Liver (tissue), 9 donors: ENCODE results near the gene QRICH1. TPM values are rescaled to one million over a fixed set of nuclear protein-coding genes. Genes with fewer than 3 reads are reported as not detected.

ENCODE experiments used
- DNase-seq: peaks from one replicate; pipeline ENCODE4 v3.0.0-alpha.2; 2017; ENCODE audit warnings: low spot score
- H3K27ac ChIP-seq, 2 donors: one replicate each; pipeline ENCODE4 v1.7.0; 2013; ENCODE audit warnings: inconsistent platforms in 2 of 2, low read length in 2 of 2, control low read depth in 1 of 2, low read depth in 1 of 2, mild to moderate bottlenecking in 1 of 2
- H3K27me3 ChIP-seq, 4 donors: one replicate each; pipeline versions ENCODE4 v1.6.1 to v1.7.0; 2013; ENCODE audit warnings: low read length in 3 of 4, inconsistent platforms in 1 of 4, mild to moderate bottlenecking in 1 of 4, moderate library complexity in 1 of 4; ENCODE audit not compliant: control insufficient read depth in 4 of 4, insufficient read depth in 4 of 4
- H3K36me3 ChIP-seq, 4 donors: one replicate each; pipeline versions ENCODE4 v1.6.1 to v1.7.0; 2013; ENCODE audit warnings: low read length in 3 of 4, mild to moderate bottlenecking in 3 of 4, low read depth in 1 of 4, moderate library complexity in 1 of 4; ENCODE audit not compliant: control insufficient read depth in 4 of 4, insufficient read depth in 3 of 4
- H3K4me1 ChIP-seq, 4 donors: one replicate each; pipeline versions ENCODE4 v1.6.1 to v1.7.0; 2013; ENCODE audit warnings: low read length in 3 of 4, mild to moderate bottlenecking in 3 of 4, moderate library complexity in 1 of 4; ENCODE audit not compliant: control insufficient read depth in 4 of 4, insufficient read depth in 4 of 4
- H3K4me3 ChIP-seq, 3 donors: one replicate each; pipeline versions ENCODE4 v1.6.1 to v1.7.0; 2013; ENCODE audit warnings: low read length in 3 of 3, control low read depth in 1 of 3, low read depth in 1 of 3, mild to moderate bottlenecking in 1 of 3
- H3K9ac ChIP-seq, 2 donors: one replicate each; pipeline ENCODE4 v1.7.0; 2013; ENCODE audit warnings: low read length in 2 of 2, mild to moderate bottlenecking in 2 of 2, moderate library complexity in 2 of 2, control low read depth in 1 of 2, low read depth in 1 of 2
- H3K9me3 ChIP-seq, 4 donors: one replicate each; pipeline versions ENCODE4 v1.6.1 to v1.7.0; 2013; ENCODE audit warnings: low read length in 3 of 4; ENCODE audit not compliant: control insufficient read depth in 4 of 4
- EGR1 ChIP-seq, 2 donors: IDR thresholded peaks; 2 replicates each; pipeline ENCODE4 v1.6.1; 2016 to 2018; ENCODE audit warnings: antibody characterized with exemption in 2 of 2, low read depth in 2 of 2
- FOXA1 ChIP-seq: IDR thresholded peaks from 2 replicates; pipeline ENCODE4 v1.6.1; 2016; ENCODE audit warnings: antibody characterized with exemption
- FOXA2 ChIP-seq: IDR thresholded peaks from 2 replicates; pipeline ENCODE4 v1.6.1; 2016; ENCODE audit warnings: antibody characterized with exemption
- GABPA ChIP-seq, 2 donors: IDR thresholded peaks in 1 of 2; conservative IDR thresholded peaks in 1 of 2; 2 replicates each; pipeline ENCODE4 v1.6.1; 2016; ENCODE audit warnings: antibody characterized with exemption in 2 of 2, mild to moderate bottlenecking in 1 of 2, moderate library complexity in 1 of 2
- HNF4A ChIP-seq, 2 donors: conservative IDR thresholded peaks; 2 replicates each; pipeline ENCODE4 v1.6.1; 2016; ENCODE audit warnings: antibody characterized with exemption in 2 of 2, mild to moderate bottlenecking in 2 of 2
- HNF4G ChIP-seq: IDR thresholded peaks from 2 replicates; pipeline ENCODE4 v1.6.1; 2016; ENCODE audit warnings: antibody characterized with exemption
- JUND ChIP-seq, 2 donors: IDR thresholded peaks; 2 replicates each; pipeline ENCODE4 v1.6.1; 2016; ENCODE audit warnings: antibody characterized with exemption in 2 of 2
- MAX ChIP-seq: IDR thresholded peaks from 2 replicates; pipeline ENCODE4 v1.6.1; 2016; ENCODE audit warnings: antibody characterized with exemption
- NR2F2 ChIP-seq: IDR thresholded peaks from 2 replicates; pipeline ENCODE4 v1.6.1; 2016; ENCODE audit warnings: antibody characterized with exemption
- RAD21 ChIP-seq, 2 donors: IDR thresholded peaks; 2 replicates each; pipeline ENCODE4 v1.6.1; 2016; ENCODE audit warnings: antibody characterized with exemption in 2 of 2, mild to moderate bottlenecking in 2 of 2
- RXRA ChIP-seq, 2 donors: IDR thresholded peaks; 2 replicates each; pipeline ENCODE4 v1.6.1; 2017 to 2018; ENCODE audit warnings: antibody characterized with exemption in 2 of 2, mild to moderate bottlenecking in 1 of 2
- SP1 ChIP-seq: IDR thresholded peaks from 2 replicates; pipeline ENCODE4 v1.6.1; 2018; ENCODE audit warnings: antibody characterized with exemption, mild to moderate bottlenecking
- TAF1 ChIP-seq: conservative IDR thresholded peaks from 2 replicates; pipeline ENCODE4 v1.6.1; 2016; ENCODE audit warnings: antibody characterized with exemption, mild to moderate bottlenecking
- YY1 ChIP-seq: IDR thresholded peaks from 2 replicates; pipeline ENCODE4 v1.6.1; 2016; ENCODE audit warnings: antibody characterized with exemption, mild to moderate bottlenecking
- ZBTB33 ChIP-seq: IDR thresholded peaks from 2 replicates; pipeline ENCODE4 v1.6.1; 2016; ENCODE audit warnings: antibody characterized with exemption
- WGBS: extraction: QIAGEN DNeasy Blood & Tissue Kit; methylation state at CpG from one replicate; pipeline ENCODE4 v1.1.7; 2013; 5-methylcytosine and 5-hydroxymethylcytosine counted together
- polyA plus RNA-seq, 2 donors: library from polyadenylated mRNA; stranded (reverse) in 1 of 2; unstranded in 1 of 2; fragments of 200-250 nt in 1 of 2; fragments of >200 nt in 1 of 2; fragmentation: Nextera tagmentation in 1 of 2; extraction: Ambion mirVana in 1 of 2; gene quantifications; one replicate each; pipeline versions ENCODE4 v1.2.1 to v1.2.3, GENCODE V29; 2013 to 2015
- total RNA-seq, 2 donors: library from RNA; depleted of rRNA; stranded (reverse); fragments of >200 nt; gene quantifications; one replicate each; pipeline ENCODE4 v1.2.3, GENCODE V29; 2014
- TF ChIP-seq, protein P1 (sequence below): IDR thresholded peaks from 2 replicates; pipeline ENCODE4 v1.6.1; 2016; ENCODE audit warnings: antibody characterized with exemption, mild to moderate bottlenecking
- TF ChIP-seq, protein P2 (sequence below): fragments of 150-350 bp; IDR thresholded peaks from 2 replicates; pipeline ENCODE4 v1.5.1; 2017; ENCODE audit warnings: improper control_type of control experiment, low read depth, low read length; ENCODE audit not compliant: missing input control
- TF ChIP-seq, protein P3 (sequence below): IDR thresholded peaks from 2 replicates; pipeline ENCODE4 v1.6.1; 2016; ENCODE audit warnings: antibody characterized with exemption
- donor health status: healthy.
- donor health status: healthy.
- donor health status: healthy.
- donor health status: healthy.
- donor health status: healthy.

QRICH1 gene
- total and polyA plus RNA-seq, 4 donors: 17.3 to 35.1 (median 25.7) TPM

- TF ChIP-seq, protein P1, sequence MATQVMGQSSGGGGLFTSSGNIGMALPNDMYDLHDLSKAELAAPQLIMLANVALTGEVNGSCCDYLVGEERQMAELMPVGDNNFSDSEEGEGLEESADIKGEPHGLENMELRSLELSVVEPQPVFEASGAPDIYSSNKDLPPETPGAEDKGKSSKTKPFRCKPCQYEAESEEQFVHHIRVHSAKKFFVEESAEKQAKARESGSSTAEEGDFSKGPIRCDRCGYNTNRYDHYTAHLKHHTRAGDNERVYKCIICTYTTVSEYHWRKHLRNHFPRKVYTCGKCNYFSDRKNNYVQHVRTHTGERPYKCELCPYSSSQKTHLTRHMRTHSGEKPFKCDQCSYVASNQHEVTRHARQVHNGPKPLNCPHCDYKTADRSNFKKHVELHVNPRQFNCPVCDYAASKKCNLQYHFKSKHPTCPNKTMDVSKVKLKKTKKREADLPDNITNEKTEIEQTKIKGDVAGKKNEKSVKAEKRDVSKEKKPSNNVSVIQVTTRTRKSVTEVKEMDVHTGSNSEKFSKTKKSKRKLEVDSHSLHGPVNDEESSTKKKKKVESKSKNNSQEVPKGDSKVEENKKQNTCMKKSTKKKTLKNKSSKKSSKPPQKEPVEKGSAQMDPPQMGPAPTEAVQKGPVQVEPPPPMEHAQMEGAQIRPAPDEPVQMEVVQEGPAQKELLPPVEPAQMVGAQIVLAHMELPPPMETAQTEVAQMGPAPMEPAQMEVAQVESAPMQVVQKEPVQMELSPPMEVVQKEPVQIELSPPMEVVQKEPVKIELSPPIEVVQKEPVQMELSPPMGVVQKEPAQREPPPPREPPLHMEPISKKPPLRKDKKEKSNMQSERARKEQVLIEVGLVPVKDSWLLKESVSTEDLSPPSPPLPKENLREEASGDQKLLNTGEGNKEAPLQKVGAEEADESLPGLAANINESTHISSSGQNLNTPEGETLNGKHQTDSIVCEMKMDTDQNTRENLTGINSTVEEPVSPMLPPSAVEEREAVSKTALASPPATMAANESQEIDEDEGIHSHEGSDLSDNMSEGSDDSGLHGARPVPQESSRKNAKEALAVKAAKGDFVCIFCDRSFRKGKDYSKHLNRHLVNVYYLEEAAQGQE: no peak
- TF ChIP-seq RXRA (IDR thresholded peaks at IDR 0.05): no peak
- no peak for TF ChIP-seq NR2F2
- no peak for TF ChIP-seq GABPA (IDR thresholded peaks at IDR 0.05 in 1 of 2, conservative IDR thresholded peaks at IDR 0.05 in 1 of 2)
- TF ChIP-seq ZBTB33: no peak
Measured at GRCh38 chr3:49121132-49121736, 27.4 kb upstream of the QRICH1 start (continued).

- peak; percentile 94 for DNase-seq
- Histone ChIP-seq H3K27me3 (no peaks in the 10 kb centered on the region), H3K27ac (peak within 1 kb of the TSS; percentile 83 to 89), H3K9me3 (no peaks in the 10 kb centered on the region), H3K4me1 (peaks cover 4 to 16% (median 13%) of the 10 kb centered on the region in 4 donors), H3K36me3 (peaks cover 20 to 63% (median 37%) of the 10 kb centered on the region in 4 donors), H3K4me3 (peak within 1 kb of the TSS; percentile 90 to 94 (median 91)), H3K9ac (peak within 1 kb of the TSS; percentile 79 to 91)
- TF ChIP-seq HNF4G (no peak), MAX (no peak), NR2F2 (no peak), JUND (IDR thresholded peaks at IDR 0.05) (no peak), SP1 (peak; percentile 68), FOXA2 (no peak), YY1 (no peak), GABPA (IDR thresholded peaks at IDR 0.05 in 1 of 2, conservative IDR thresholded peaks at IDR 0.05 in 1 of 2) (peak; percentile 87 to 97), ZBTB33 (no peak), FOXA1 (no peak), RXRA (IDR thresholded peaks at IDR 0.05) (no peak), HNF4A (conservative IDR thresholded peaks at IDR 0.05) (no peak), RAD21 (IDR thresholded peaks at IDR 0.05) (no peak), EGR1 (IDR thresholded peaks at IDR 0.05; ENCODE audit: low read depth in 2 of 2) (peak in 1 of 2 donors; percentile 49), TAF1 (no peak)
- TF ChIP-seq, protein P2, sequence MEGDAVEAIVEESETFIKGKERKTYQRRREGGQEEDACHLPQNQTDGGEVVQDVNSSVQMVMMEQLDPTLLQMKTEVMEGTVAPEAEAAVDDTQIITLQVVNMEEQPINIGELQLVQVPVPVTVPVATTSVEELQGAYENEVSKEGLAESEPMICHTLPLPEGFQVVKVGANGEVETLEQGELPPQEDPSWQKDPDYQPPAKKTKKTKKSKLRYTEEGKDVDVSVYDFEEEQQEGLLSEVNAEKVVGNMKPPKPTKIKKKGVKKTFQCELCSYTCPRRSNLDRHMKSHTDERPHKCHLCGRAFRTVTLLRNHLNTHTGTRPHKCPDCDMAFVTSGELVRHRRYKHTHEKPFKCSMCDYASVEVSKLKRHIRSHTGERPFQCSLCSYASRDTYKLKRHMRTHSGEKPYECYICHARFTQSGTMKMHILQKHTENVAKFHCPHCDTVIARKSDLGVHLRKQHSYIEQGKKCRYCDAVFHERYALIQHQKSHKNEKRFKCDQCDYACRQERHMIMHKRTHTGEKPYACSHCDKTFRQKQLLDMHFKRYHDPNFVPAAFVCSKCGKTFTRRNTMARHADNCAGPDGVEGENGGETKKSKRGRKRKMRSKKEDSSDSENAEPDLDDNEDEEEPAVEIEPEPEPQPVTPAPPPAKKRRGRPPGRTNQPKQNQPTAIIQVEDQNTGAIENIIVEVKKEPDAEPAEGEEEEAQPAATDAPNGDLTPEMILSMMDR: no peak
- TF ChIP-seq, protein P1: no peak
- TF ChIP-seq, protein P3, sequence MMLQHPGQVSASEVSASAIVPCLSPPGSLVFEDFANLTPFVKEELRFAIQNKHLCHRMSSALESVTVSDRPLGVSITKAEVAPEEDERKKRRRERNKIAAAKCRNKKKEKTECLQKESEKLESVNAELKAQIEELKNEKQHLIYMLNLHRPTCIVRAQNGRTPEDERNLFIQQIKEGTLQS: no peak
- WGBS: 1% methylated on average over 70 of the region's 70 CpGs
Measured at GRCh38 chr3:49120438-49121131, 26.7 kb upstream of the QRICH1 start, which contains the start of gene USP19. TSS of gene USP19 (minus strand) at chr3:49120823. CDS start at chr3:49119145, 1,678 bp downstream.
